Measurements from ENCODE around the gene TOM1L1.

DNA sequence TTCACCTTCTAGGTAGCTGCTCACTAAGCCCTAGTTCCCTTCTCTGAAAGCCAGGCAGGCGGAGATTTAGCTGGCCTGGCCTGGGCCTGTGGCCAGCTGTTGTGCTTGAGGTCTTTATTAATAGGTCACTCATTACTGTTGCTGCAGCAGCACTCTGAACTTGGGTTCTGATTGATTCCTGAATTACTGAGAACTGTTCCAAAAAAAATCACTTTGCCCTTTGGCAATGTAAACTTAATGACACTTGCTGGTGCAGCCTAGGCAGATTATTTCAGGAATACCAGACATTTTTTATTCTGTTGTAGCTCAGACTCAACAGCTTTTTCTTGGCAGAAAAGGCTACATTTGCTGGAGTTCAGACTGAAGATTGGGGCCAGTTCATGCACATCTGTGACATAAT lies 2.7 kb downstream of the TOM1L1 start:
- TF ChIP-seq, protein P1, sequence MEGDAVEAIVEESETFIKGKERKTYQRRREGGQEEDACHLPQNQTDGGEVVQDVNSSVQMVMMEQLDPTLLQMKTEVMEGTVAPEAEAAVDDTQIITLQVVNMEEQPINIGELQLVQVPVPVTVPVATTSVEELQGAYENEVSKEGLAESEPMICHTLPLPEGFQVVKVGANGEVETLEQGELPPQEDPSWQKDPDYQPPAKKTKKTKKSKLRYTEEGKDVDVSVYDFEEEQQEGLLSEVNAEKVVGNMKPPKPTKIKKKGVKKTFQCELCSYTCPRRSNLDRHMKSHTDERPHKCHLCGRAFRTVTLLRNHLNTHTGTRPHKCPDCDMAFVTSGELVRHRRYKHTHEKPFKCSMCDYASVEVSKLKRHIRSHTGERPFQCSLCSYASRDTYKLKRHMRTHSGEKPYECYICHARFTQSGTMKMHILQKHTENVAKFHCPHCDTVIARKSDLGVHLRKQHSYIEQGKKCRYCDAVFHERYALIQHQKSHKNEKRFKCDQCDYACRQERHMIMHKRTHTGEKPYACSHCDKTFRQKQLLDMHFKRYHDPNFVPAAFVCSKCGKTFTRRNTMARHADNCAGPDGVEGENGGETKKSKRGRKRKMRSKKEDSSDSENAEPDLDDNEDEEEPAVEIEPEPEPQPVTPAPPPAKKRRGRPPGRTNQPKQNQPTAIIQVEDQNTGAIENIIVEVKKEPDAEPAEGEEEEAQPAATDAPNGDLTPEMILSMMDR (IDR thresholded peaks at IDR 0.05): no peak
- no peak for TF ChIP-seq POLR2A (IDR thresholded peaks at IDR 0.05)
- TF ChIP-seq EP300 (IDR thresholded peaks at IDR 0.05; ENCODE audit: low read depth): no peak

Data from transverse colon (tissue), 3 donors.